Smooth muscle cell of the pulmonary artery (primary cell): ENCODE results near the gene OR4D6. TPM values are rescaled to one million over a fixed set of nuclear protein-coding genes. Genes with fewer than 3 reads are reported as not detected.

Source experiments
- total RNA-seq: library from RNA; depleted of rRNA; stranded (reverse); fragments of >200 nt; gene quantifications from 2 replicates; pipeline ENCODE4 v1.2.3, GENCODE V29; 2014

Gene OR4D6
- not detected in 2 replicates for total RNA-seq

DNA sequence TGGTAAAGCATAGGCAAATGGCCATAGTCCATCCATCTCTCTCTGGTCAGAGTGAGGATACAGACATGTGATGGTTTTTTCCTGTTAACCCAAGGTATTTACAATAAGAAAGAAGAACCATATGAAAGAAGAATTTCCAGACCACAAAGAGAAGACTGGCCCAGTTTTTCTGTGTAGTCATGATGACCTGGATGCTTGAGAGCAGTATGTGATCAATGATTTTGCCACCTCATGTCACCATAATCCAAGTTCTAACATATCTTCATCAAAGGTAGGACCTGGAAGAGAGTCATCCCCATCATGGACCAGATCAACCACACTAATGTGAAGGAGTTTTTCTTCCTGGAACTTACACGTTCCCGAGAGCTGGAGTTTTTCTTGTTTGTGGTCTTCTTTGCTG, at the start of gene OR4D6:
Gene OR4D6, plus strand, starts transcription at position 301 of the 400 bp plus-strand sequence. Its CDS starts 0 bp downstream, at position 301.

DNA sequence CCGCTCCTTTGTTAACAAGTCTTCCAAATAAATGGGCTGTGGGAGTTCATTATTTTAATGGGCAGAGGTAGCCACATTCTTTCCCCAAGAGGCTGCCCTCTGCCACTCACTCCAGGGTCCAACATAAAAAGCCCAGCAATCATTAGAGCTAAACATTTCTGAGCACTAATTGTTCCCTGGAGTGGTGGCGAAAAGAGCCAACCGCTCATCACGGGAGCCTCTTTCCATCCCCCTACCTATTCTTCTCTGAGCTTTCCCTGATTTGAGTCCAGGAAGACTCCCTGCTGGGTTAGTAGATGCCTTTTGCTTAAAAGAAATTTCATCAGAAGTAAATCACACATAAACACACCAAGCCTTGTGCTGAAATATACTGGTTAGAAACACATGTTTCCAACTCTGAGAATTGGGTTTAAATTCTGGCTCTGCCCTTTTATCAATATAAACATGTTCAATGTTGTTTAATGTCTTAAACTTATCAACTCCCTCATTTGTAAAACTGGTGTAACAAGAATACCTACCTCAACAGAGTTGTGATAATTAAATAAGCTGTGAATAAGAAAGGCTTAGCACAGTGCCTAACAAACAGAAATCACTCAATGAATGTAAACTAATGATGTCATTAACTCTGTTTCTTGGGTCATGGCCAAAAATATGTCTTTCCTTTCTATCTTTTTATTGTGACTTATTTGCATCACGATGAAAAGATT, 30.2 kb upstream of the OR4D6 start, which contains the start of gene OR5A2:
Gene OR5A2, minus strand, starts transcription at position 53 of the 707 bp plus-strand sequence. CDS start 3,460 bp downstream, outside the sequence.

DNA sequence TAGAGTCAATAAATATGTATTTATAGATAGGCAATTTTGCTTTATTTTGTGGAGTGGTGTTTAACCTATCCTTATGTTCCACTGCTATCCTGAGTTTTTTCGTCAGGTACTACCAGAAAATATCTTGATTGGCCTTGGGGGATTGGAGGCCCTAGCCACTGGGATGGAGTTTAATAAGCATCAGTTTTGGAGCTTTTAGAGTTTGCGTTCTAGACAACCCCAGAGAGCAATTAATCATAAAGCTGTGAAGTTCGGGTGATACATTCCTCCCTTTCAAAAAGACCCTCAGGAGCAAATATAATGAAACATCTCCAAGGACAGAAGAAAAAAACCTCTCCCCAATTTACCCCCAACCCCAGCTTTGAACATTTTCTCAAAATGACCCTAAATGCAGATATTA, 20.6 kb upstream of the OR4D6 start, which contains the start of gene OR5A1:
Gene OR5A1, plus strand, starts transcription at position 301 of the 400 bp plus-strand sequence. CDS start 6,700 bp downstream, outside the sequence.

DNA sequence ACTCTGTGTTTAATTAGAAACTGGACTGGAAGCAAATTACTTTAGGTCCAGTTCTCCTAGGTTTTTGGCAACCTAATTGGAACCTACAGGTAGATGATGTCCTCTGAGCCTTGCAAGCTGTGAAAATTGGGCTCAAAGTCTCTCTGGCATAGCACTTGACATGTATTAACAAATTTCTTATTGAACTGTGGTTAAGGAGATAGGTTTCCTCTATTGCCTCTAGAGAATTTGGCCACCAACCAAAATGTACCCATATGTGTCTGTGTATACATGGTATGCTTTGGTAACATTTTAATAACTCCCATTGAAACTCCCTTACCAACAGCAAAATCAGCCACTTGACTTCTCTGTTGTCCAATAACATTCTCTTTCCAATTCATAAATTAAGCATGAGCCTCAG, 16.3 kb downstream of the OR4D6 start, which contains the start of gene OR4D10:
Gene OR4D10, plus strand, starts transcription at position 301 of the 400 bp plus-strand sequence. CDS start 4,115 bp downstream, outside the sequence.

DNA sequence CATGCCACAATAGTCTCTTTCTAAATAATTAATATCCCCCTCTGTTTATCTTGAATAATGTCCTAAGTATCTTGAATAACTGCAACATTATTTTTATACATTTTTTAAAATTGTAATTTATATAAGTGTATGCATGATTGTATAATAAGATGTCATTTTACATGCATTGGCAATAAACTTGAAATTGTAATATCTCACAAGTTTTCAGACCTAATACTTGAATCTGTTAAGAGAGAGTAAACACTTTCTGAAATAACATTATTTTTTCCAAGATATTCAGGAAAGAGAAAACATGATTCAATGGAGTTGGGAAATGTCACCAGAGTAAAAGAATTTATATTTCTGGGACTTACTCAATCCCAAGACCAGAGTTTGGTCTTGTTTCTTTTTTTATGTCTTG, 46.5 kb downstream of the OR4D6 start, which contains the start of gene OR4D11:
Gene OR4D11, plus strand, starts transcription at position 301 of the 400 bp plus-strand sequence. Its CDS starts 0 bp downstream, at position 301.

Other genes with a start within 250 kb of the OR4D6 start
- not detected in 2 replicates for gene MPEG1, start 244.0 kb upstream of the OR4D6 start, total RNA-seq
- gene OR5AN1, start 98.1 kb upstream of the OR4D6 start, total RNA-seq = not detected in 2 replicates
- gene OR5A2, start 30.5 kb upstream of the OR4D6 start, total RNA-seq = not detected in 2 replicates
- gene OR5A1, start 20.5 kb upstream of the OR4D6 start, total RNA-seq = not detected in 2 replicates
- not detected in 2 replicates for gene OR4D10, start 16.4 kb downstream of the OR4D6 start, total RNA-seq
- gene OR4D11, start 46.6 kb downstream of the OR4D6 start, total RNA-seq = not detected in 2 replicates
- not detected in 2 replicates for gene OR4D9, start 54.6 kb downstream of the OR4D6 start, total RNA-seq
- gene OSBP, start 158.8 kb downstream of the OR4D6 start, total RNA-seq = 43.5 and 49.1 TPM in 2 replicates
- gene PATL1, start 212.1 kb downstream of the OR4D6 start, total RNA-seq = 9.9 and 13.8 TPM in 2 replicates